ENCODE measurements around the gene MAP4.

Gene MAP4

DNA sequence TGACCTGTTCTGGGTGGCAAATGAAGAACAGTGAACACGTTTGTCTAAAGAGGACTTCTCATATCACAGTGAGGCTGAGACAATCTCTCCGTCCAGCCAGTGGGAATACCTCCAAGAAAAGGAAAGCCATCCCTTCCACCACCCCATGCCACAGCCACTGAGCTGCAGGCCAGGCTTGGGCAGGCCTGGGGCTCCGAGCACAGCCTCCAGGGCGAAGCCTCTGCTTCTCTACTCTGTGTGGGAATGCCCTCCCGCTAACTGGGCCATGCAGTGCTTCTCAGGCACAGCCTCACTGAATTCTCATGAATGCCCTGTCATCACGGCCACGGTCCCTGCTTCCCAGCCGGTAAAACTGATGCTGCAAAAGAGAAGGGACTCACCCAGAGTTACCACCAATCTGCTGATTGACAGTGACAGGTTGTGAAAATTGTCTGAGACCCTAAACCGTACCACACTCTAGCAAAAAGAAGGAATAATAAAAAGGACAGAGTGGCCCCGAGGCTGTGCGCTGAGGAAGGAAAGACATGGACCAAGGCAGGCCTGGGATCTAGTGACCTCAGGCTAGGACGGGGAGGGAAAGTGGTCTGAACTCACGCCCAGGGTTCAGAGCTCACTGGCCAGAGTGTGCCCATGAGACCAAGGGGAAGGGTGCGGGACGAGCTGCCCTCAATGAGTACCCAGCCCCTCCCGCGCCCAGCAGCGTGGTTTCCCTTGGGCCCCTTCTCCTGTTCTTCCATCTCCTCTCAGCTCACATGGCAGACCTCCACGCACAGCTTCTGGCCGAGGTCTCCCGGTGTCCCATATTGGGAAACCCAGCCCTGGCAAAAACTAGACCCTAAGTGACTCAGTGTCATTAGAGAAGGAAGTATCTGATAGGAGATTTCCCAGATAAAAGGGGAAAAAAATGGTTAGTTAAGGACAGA, 160.5 kb downstream of the MAP4 start:
- H3K36me3 ChIP-seq (ENCODE audit: insufficient read depth, low read length), result peaks cover 85% of the 10 kb centered on the region
- no peaks in the 10 kb centered on the region for H3K9me3 ChIP-seq (ENCODE audit: low read length)
- no peaks in the 10 kb centered on the region for H3K27me3 ChIP-seq (ENCODE audit: insufficient read depth, low read length)
- no peak overlapping the region for H3K4me3 ChIP-seq (ENCODE audit: low read length)
- no peaks in the 10 kb centered on the region for H3K4me1 ChIP-seq (ENCODE audit: insufficient read depth, low read length)
- H2AFZ ChIP-seq (ENCODE audit: low read depth, low read length), result no peak overlapping the region

DNA sequence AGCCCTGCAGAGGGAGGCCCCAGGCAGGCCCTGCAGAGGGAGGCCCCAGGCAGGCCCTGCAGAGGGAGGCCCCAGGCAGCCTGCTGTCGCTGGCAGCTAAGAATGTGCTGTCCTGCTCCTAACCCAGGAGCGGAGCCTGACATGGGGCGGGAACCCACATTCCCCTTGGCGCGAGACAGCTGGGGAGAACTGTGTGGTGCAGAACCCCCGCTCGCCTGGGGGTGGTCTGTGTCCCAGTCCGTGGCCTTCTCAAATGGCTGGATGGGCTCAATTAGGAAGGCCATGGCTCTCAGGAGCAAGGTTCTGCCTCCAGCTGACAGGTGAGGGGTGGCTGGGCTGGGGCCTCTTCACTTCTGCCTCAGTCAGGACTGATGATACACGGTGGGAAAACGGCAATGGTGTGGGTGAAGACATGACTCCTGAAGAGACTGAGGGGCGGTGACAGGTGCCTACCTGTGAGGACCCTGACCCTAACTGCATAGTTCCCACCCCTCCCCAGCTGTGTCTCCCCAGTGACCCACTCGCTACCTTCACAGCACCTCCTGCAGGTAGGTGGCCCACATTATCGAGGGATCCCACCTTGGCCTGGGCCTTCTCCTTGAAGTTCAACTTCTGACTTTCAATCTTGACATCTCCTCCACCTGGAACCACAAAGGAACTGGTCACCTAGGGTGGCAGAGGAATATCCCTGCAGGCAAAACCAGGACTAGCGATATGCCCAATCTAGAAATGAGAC, 161.3 kb downstream of the MAP4 start:
- Histone ChIP-seq H2AFZ (ENCODE audit: low read depth, low read length) (no peak overlapping the region), H3K27me3 (ENCODE audit: insufficient read depth, low read length) (no peaks in the 10 kb centered on the region), H3K4me3 (ENCODE audit: low read length) (no peak overlapping the region), H3K9me3 (ENCODE audit: low read length) (no peaks in the 10 kb centered on the region), H3K36me3 (ENCODE audit: insufficient read depth, low read length) (peaks cover 86% of the 10 kb centered on the region), H3K4me1 (ENCODE audit: insufficient read depth, low read length) (no peaks in the 10 kb centered on the region)

DNA sequence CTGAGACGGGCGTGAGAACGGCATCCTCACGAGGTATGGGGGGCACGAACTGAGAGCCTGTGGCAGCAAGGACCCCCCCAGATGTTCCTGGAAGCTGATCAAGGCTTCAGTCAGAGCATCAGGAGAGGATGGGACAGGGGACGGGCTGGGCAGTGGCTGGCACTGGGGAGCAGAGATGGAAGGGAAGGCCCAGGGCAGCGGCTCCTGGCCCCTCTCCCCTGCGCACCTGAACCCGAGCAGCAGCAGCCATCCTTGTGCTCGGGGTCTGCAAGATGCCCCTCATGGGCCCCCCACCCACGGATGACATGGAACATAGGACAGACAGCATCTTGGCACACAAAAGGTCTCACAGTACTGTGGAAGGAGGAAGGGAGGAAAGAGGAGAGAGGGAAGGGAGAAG, 161.9 kb downstream of the MAP4 start:
- Histone ChIP-seq H3K4me1 (ENCODE audit: insufficient read depth, low read length) (no peaks in the 10 kb centered on the region), H2AFZ (ENCODE audit: low read depth, low read length) (no peak overlapping the region), H3K4me3 (ENCODE audit: low read length) (no peak overlapping the region), H3K9me3 (ENCODE audit: low read length) (no peaks in the 10 kb centered on the region), H3K36me3 (ENCODE audit: insufficient read depth, low read length) (peaks cover 86% of the 10 kb centered on the region), H3K27me3 (ENCODE audit: insufficient read depth, low read length) (no peaks in the 10 kb centered on the region)

GRCh38 chr3:47852604-47853602, 163.3 kb downstream of the MAP4 start:
- Histone ChIP-seq H3K4me1 (ENCODE audit: insufficient read depth, low read length) (no peaks in the 10 kb centered on the region), H3K9me3 (ENCODE audit: low read length) (no peaks in the 10 kb centered on the region), H3K4me3 (ENCODE audit: low read length) (no peak overlapping the region), H3K36me3 (ENCODE audit: insufficient read depth, low read length) (peaks cover 91% of the 10 kb centered on the region), H2AFZ (ENCODE audit: low read depth, low read length) (no peak overlapping the region), H3K27me3 (ENCODE audit: insufficient read depth, low read length) (no peaks in the 10 kb centered on the region)

- Histone ChIP-seq H3K4me1 (ENCODE audit: insufficient read depth, low read length) (no peaks in the 10 kb centered on the region), H3K4me3 (ENCODE audit: low read length) (no peak overlapping the region), H3K27me3 (ENCODE audit: insufficient read depth, low read length) (no peaks in the 10 kb centered on the region), H3K9me3 (ENCODE audit: low read length) (no peaks in the 10 kb centered on the region), H3K36me3 (ENCODE audit: insufficient read depth, low read length) (peaks cover 95% of the 10 kb centered on the region), H2AFZ (ENCODE audit: low read depth, low read length) (no peak overlapping the region)
These were observed 164.2 kb downstream of the MAP4 start for GRCh38 chr3:47851888-47852603.

- no peaks in the 10 kb centered on the region for H3K27me3 ChIP-seq (ENCODE audit: insufficient read depth, low read length)
- peaks cover 95% of the 10 kb centered on the region for H3K36me3 ChIP-seq (ENCODE audit: insufficient read depth, low read length)
- H3K4me3 ChIP-seq (ENCODE audit: low read length), result no peak overlapping the region
- no peaks in the 10 kb centered on the region for H3K9me3 ChIP-seq (ENCODE audit: low read length)
- no peaks in the 10 kb centered on the region for H3K4me1 ChIP-seq (ENCODE audit: insufficient read depth, low read length)
- no peak overlapping the region for H2AFZ ChIP-seq (ENCODE audit: low read depth, low read length)
These were observed 165.4 kb downstream of the MAP4 start for GRCh38 chr3:47850564-47851410.

DNA sequence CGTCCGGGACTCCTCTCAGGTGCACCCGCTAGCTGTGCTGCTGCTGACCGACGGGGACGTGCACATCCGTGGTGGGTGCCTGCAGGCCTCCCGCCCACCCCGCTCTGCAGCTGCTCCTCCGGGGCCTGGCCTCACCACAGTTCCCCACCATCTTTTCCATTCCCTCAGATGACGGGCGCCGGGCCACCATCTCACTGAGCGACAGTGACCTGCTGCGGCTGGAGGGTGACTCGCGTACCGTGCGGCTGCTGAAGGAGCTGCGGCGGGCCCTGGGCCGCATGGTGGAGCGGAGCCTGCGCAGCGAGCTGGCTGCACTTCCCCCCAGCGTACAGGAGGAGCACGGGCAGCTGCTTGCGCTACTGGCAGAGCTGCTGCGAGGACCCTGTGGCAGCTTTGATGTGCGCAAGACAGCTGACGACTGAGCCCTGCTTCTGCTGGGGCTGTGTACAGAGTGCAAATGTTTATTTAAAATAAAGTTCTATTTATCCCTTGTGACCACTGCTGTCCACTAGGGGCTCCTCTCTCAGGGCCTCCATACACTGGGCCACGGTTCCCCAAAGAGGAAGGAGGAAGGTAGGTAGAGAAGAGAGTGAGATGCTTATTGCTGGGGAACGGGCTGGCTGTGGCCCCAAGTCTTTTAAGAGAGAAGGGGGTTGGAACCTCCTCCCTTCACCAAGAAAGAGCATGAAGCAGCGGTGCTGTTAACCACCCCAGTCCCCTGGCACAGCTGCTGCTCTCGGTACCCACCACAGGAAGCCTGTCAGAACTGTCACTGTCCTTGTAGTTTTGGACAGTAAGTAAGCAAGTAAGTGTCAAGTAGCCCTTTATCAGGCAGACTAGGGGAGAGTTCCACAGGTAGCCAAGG, 166.3 kb downstream of the MAP4 start:
- H3K4me1 ChIP-seq (ENCODE audit: insufficient read depth, low read length), result no peaks in the 10 kb centered on the region
- no peaks in the 10 kb centered on the region for H3K9me3 ChIP-seq (ENCODE audit: low read length)
- H3K36me3 ChIP-seq (ENCODE audit: insufficient read depth, low read length), result peaks cover 91% of the 10 kb centered on the region
- no peaks in the 10 kb centered on the region for H3K27me3 ChIP-seq (ENCODE audit: insufficient read depth, low read length)
- no peak overlapping the region for H2AFZ ChIP-seq (ENCODE audit: low read depth, low read length)
- no peak overlapping the region for H3K4me3 ChIP-seq (ENCODE audit: low read length)

- Histone ChIP-seq H3K4me3 (ENCODE audit: low read length) (no peak overlapping the region), H3K9me3 (ENCODE audit: low read length) (no peaks in the 10 kb centered on the region), H3K4me1 (ENCODE audit: insufficient read depth, low read length) (no peaks in the 10 kb centered on the region), H3K27me3 (ENCODE audit: insufficient read depth, low read length) (no peaks in the 10 kb centered on the region), H2AFZ (ENCODE audit: low read depth, low read length) (no peak overlapping the region), H3K36me3 (ENCODE audit: insufficient read depth, low read length) (peaks cover 91% of the 10 kb centered on the region)
These were observed 167.0 kb downstream of the MAP4 start for GRCh38 chr3:47849186-47849698.

GRCh38 chr3:47848599-47849117, 167.6 kb downstream of the MAP4 start:
- Histone ChIP-seq H3K36me3 (ENCODE audit: insufficient read depth, low read length) (peaks cover 92% of the 10 kb centered on the region), H3K9me3 (ENCODE audit: low read length) (no peaks in the 10 kb centered on the region), H2AFZ (ENCODE audit: low read depth, low read length) (no peak overlapping the region), H3K4me1 (ENCODE audit: insufficient read depth, low read length) (no peaks in the 10 kb centered on the region), H3K27me3 (ENCODE audit: insufficient read depth, low read length) (no peaks in the 10 kb centered on the region), H3K4me3 (ENCODE audit: low read length) (no peak overlapping the region)

- no peaks in the 10 kb centered on the region for H3K9me3 ChIP-seq (ENCODE audit: low read length)
- no peaks in the 10 kb centered on the region for H3K27me3 ChIP-seq (ENCODE audit: insufficient read depth, low read length)
- H3K36me3 ChIP-seq (ENCODE audit: insufficient read depth, low read length), result peaks cover 93% of the 10 kb centered on the region
- no peak overlapping the region for H3K4me3 ChIP-seq (ENCODE audit: low read length)
- H2AFZ ChIP-seq (ENCODE audit: low read depth, low read length), result no peak overlapping the region
- H3K4me1 ChIP-seq (ENCODE audit: insufficient read depth, low read length), result no peaks in the 10 kb centered on the region
These were observed 168.3 kb downstream of the MAP4 start for GRCh38 chr3:47847801-47848518.

Measured in neuron (in vitro differentiated cells).